Retinal pigment epithelial cell (primary cell): ENCODE results near the gene EIF4E2.

ENCODE experiments used
- DNase-seq: peaks from one replicate; pipeline ENCODE4 v3.0.0-alpha.2; 2010; ENCODE audit warnings: low read depth
- H3K4me3 ChIP-seq: 2 replicates; pipeline ENCODE4 v1.5.1; 2011; ENCODE audit warnings: mild to moderate bottlenecking, low read length, control low read depth, moderate library complexity
- CTCF ChIP-seq: conservative IDR thresholded peaks from 2 replicates; pipeline ENCODE4 v1.5.1; 2011; ENCODE audit warnings: low read depth, low read length, control low read depth, inconsistent platforms

The EIF4E2 gene

GRCh38 chr2:232598293-232598692, 47.8 kb downstream of the EIF4E2 start:
- TF ChIP-seq CTCF: no peak
- H3K4me3 ChIP-seq: no peak overlapping the region
- no peak for DNase-seq

- no peak overlapping the region for H3K4me3 ChIP-seq
- DNase-seq: no peak
- no peak for TF ChIP-seq CTCF
Measured at GRCh38 chr2:232600053-232600773, 49.7 kb downstream of the EIF4E2 start.

- TF ChIP-seq CTCF: no peak
- DNase-seq: no peak
- no peak overlapping the region for H3K4me3 ChIP-seq
Measured at GRCh38 chr2:232603283-232603682, 52.8 kb downstream of the EIF4E2 start.

GRCh38 chr2:232604535-232604934, 54.0 kb downstream of the EIF4E2 start:
- H3K4me3 ChIP-seq: no peak overlapping the region
- no peak for DNase-seq
- no peak for TF ChIP-seq CTCF

- no peak for TF ChIP-seq CTCF
- H3K4me3 ChIP-seq: no peak overlapping the region
- DNase-seq: no peak
Measured at GRCh38 chr2:232607011-232607410, 56.5 kb downstream of the EIF4E2 start.

GRCh38 chr2:232609607-232610006, 59.1 kb downstream of the EIF4E2 start:
- no peak for TF ChIP-seq CTCF
- no peak for DNase-seq
- no peak overlapping the region for H3K4me3 ChIP-seq

GRCh38 chr2:232610081-232610480, 59.6 kb downstream of the EIF4E2 start:
- no peak for TF ChIP-seq CTCF
- DNase-seq: no peak
- H3K4me3 ChIP-seq: no peak overlapping the region
